HL-60/S4 treated with phorbol 12-myristate 13-acetate at 8.2 ng/mL for 4 days and 3 days (cell line): Measurements from ENCODE around the gene SUPT16H.
"Not testable (repeated sequence)": the region's sequence is repeated elsewhere in the genome, so short reads cannot be mapped to it uniquely, and the experiment has no call there.

Source experiments
- in situ Hi-C: fragments of 300-500 bp; cut with MboI; formaldehyde crosslinking; loops from 2 replicates; pipeline ENCODE4 v1.15.0; 2022; ENCODE audit warnings: low sequenced_read_pairs

SUPT16H gene

GRCh38 chr14:21383848-21384493 lies at the start of gene SUPT16H:
Gene SUPT16H, minus strand, starts transcription at chr14:21384019. Its CDS starts 92 bp downstream, at chr14:21383927.
- in situ Hi-C loops, result no loop called here

DNA sequence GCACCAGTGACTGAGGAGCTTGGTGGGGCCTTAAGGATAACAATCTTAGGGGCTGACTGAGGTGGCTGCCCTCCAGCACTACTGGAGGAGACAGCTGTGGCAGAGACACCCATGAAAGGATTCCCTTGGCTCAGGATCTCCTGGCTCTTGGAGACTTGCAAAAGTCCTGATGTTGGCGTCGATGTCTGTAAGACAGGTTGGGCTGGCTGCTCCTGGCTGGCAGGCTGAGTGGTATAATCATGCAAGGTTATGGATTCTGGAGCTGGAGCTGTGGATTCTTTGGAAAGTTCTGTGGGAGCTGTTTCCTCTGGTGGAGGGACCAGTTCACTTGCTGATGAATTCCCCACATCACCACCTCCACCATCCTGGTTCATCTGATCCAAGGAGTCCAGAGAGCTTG lies 47.3 kb upstream of the SUPT16H start:
- in situ Hi-C loops, result no loop called here

- in situ Hi-C loops, result no loop called here
Observed at GRCh38 chr14:21428930-21429329, 45.1 kb upstream of the SUPT16H start.

GRCh38 chr14:21426692-21427091 lies 42.9 kb upstream of the SUPT16H start:
- in situ Hi-C loops, result no loop called here

DNA sequence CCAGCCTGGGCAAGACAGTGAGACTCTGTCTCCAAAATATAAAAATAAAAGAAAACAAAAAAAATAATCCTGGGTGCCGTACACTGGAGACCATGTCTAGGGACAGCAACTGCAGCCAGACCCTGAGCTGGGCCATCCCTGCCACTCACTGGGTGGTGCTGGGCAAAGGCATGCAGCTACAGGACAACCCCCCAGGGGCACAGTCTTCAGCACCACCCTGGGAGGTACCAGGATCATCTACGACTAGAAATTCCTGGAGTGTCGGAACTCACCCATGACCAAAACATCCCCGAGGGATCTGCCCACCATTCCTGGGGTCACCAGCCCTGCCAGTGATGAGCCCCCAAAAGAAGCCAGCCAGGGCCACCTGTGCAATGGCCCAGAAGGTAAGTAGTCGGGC lies 35.7 kb upstream of the SUPT16H start:
- in situ Hi-C loops, result loop anchor here (25.0 kb wide), 1 partner anchor 1032 kb away; no protein-coding TSS in a partner anchor

GRCh38 chr14:21415329-21415728 lies 31.5 kb upstream of the SUPT16H start:
- in situ Hi-C loops, result loop anchor here (25.0 kb wide), 1 partner anchor 1028 kb away; no protein-coding TSS in a partner anchor

GRCh38 chr14:21414137-21414631 lies 30.4 kb upstream of the SUPT16H start:
- in situ Hi-C loops, result loop anchor here (25.0 kb wide), 1 partner anchor 1027 kb away; no protein-coding TSS in a partner anchor

DNA sequence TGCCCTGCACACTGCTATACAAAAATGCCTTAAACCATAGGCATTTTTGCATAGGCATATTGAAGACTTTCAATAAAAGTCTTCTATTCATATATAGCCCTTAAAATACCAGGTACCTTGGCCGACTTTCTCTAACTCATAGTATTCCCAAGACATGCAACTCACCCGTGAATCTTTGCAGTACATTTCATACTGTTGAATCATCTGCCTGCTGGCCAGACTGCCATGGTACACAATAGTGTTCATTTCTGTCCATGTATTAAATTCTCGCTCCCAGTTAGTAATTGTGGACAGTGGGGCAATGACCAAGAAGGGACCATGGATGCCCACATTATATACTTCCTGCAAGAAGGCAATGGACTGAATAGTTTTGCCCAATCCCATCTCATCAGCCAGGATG lies 24.3 kb upstream of the SUPT16H start:
- in situ Hi-C loops, result loop anchor here (25.0 kb wide), 1 partner anchor 1021 kb away; no protein-coding TSS in a partner anchor

- in situ Hi-C loops, result loop anchor here (25.0 kb wide), 1 partner anchor 1019 kb away; no protein-coding TSS in a partner anchor
Observed at GRCh38 chr14:21406213-21406612, 22.4 kb upstream of the SUPT16H start.

- in situ Hi-C loops, result loop anchor here (25.0 kb wide), 1 partner anchor 1018 kb away; no protein-coding TSS in a partner anchor
Observed at GRCh38 chr14:21405097-21405496, 21.3 kb upstream of the SUPT16H start.

GRCh38 chr14:21399311-21399870 lies 15.6 kb upstream of the SUPT16H start:
- in situ Hi-C loops, result no loop called here

DNA sequence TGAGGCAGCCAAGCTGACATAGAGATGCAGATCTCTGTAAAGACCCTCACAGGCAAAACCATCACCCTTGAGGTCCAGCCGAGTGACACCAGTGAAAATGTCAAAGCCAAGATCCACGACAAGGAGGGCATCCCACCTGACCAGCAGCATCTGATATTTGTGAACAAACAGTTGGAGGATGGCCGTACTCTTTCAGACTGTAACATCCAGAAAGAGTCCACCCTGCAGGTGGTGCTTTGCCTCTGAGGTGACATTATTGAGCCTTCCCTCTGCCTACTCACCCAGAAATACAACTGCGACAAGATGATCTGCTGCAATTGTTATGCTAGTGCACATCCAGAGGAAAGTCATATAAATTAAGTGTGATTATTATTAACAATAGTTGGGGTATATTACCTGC lies 15.1 kb upstream of the SUPT16H start:
- in situ Hi-C loops, result no loop called here

- in situ Hi-C loops, result no loop called here
Observed at GRCh38 chr14:21395450-21395849, 11.6 kb upstream of the SUPT16H start.

DNA sequence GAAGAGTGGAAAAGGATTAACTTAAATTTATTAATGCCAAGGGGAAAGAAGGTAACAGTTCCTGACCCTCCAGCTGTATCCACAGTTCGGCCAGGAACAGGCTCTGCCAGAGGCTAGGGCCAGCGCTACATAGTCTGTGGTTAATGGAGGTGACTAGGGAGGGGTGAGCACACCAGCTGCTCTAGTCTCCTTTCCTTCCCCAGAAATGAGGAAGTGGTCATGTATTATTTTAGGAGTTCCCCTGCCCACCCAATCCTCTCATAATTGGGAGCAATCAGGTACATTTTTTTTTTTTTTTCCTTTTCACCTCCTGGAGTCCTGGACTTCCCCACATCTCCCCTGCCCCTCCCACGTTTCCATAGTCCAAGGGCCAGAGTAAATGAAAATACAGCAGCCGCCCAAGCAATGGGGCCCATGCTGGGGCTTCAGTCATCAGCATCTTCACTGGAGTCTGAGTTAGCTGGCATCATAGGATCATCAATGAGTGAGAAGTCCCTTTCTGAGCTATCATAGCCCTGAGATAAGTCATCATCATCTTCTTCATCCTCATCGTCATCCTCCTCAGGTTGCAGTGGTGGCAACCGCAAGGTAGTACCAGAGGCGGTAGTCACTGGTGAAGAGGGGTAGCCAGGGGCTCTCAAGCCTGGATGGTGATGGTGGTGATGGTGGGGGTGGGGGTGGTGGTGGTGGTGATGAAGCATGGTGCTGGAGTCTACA lies 1.5 kb upstream of the SUPT16H start:
- in situ Hi-C loops, result no loop called here

DNA sequence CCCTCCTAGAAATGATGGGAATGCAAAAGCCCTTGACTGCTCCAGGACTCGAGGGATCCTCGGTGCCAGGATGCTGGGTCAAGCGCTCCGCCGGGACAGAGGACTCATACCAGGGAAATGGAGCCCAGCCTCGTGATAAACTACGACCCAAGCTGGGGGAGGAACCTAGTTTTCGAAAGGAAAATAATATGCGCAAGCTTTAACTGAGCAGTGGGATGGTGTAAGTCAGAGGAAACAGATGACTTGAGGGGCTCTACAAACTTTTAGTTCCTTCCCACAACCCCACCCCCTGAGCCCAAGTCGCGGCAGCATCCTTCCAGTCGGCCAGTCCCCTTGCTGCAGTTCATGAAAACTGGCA lies 654 bp upstream of the SUPT16H start:
- in situ Hi-C loops, result no loop called here

DNA sequence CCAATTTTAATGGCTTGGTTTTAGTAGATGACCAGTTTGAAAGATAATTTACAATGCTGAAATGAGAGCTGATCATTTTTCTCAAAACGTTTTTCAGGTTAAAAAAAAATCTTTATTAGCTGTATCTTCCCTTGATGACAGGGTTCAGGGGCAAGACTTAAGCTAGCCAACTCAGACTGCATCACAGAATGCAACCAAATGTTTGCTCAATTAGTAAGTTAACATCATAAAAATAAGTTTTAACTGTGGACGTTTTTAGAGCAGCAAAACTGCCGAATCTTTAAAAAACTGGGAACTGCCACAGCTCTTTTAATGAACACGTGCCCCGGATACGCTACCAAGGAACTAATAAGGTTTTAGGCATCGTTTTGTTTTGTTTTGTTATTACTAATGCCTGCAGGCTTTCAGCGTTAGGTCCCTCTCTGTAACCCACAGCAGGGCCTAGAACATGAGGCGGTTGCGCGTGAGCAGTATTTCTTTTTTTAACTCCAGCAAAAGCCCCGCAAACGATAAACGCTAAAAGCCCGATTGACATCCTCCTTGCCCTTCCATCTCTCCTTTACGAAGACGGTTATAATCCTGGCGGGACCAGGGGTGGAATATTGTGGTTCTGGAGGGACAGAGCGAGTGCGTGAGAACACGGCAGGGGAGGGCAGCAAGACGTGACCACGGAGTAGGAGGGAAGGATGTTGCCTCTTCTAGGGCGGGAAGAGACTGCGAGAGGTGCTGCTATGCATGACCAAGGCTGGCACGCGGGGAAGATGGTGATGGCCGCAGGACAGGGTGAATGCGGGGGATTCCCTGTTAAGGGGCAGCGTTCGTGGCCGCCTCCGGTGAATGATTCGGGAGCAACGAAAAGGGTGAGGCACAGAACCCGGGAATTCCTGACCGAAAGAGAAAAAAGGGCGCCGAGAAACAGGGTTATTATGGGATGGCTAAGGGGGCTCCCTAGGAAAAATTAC lies 652 bp downstream of the SUPT16H start:
- in situ Hi-C loops, result no loop called here

- in situ Hi-C loops, result no loop called here
Observed at GRCh38 chr14:21382095-21382494, 1.7 kb downstream of the SUPT16H start.

DNA sequence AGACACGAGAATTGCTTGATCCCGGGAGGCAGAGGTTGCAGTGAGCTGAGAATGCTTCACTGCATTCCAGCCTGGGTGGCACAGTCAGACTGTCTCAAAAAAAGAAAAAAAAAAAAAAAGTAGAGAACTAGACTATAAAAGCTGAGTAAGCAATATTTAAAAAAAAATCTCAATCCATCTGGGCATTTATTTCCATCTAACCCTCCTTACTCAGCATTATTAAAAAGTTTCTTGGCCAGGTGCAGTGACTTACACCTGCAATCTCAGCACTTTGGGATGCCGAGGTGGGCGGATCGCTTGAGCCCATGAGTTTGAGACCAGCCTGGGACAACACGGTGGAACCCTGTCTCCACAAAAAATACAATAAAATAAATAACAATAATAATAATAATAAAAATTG lies 4.5 kb downstream of the SUPT16H start:
- in situ Hi-C loops, result no loop called here

- in situ Hi-C loops, result no loop called here
Observed at GRCh38 chr14:21373980-21374379, 9.8 kb downstream of the SUPT16H start.

DNA sequence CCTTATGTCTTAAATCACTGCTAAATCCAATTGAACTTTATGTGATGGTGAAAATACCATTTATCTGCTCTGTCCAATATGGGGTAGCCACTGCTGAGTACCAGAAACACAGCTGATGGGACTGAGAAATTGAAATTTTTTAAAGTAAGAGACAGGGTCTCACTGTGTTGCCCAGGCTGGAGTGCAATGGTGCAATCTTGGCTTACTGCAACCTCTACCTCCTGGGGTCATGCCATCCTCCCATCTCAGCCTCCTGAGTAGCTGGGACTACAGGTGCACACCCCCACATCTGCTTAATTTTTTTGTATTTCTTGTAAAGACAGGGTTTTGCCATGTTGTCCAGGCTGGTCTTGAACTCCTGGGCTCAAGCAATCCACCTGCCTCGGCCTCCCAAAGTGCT lies 11.0 kb downstream of the SUPT16H start:
- in situ Hi-C loops, result not testable (repeated sequence)
